GM18508 (cell line): ENCODE data around the gene DHX15.

Experiments
- ATAC-seq: cut with Tn5 transposase; IDR thresholded peaks from one replicate; pipeline ENCODE4 v1.9.1; 2021; ENCODE audit warnings: moderate number of reproducible peaks; ENCODE audit not compliant: insufficient read depth, unreplicated experiment

The DHX15 gene

GRCh38 chr4:24583451-24584210 is 723 bp downstream of the DHX15 start:
- ATAC-seq: no peak

GRCh38 chr4:24582235-24582832 is 2.0 kb downstream of the DHX15 start:
- ATAC-seq: no peak

DNA sequence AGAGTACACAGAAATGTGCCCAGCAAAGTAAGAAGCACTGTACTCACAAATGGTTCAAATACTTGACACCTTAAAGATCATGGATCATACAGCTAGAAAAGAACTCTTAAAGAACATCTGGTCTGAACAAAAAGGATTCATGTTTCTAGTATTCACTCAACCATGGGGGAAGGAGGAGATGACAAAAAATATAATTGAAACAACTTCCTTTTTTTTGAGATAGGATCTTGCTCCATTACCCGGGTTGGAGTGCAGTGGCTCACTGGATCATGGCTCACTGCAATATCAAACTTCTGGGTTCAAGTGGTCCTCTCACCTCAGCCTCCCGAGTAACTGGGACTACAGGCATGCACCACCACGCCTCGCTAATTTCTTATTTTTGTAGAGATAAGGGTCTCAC is 6.0 kb downstream of the DHX15 start:
- no peak for ATAC-seq

GRCh38 chr4:24576276-24576675 is 8.1 kb downstream of the DHX15 start:
- no peak for ATAC-seq

GRCh38 chr4:24574236-24574635 is 10.1 kb downstream of the DHX15 start:
- ATAC-seq: no peak

DNA sequence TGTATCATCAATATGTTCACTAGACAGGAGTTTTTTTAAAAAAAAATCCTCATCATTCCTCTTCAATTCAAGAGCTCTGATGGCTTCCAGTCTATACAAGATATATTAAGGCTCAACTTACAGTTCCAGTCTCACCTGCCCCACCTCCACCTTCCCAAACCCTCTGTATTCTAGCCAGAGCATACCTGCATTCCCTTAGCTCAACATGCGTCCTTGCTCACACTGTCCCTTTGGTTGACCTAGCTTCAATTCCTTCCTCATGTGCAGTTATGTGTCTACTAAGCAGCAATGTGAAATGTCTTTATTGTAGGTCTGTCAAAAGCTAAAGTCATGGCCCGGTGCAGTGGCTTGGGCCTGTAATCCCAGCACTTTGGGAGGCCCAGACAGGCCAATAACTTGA is 10.8 kb downstream of the DHX15 start:
- no peak for ATAC-seq

DNA sequence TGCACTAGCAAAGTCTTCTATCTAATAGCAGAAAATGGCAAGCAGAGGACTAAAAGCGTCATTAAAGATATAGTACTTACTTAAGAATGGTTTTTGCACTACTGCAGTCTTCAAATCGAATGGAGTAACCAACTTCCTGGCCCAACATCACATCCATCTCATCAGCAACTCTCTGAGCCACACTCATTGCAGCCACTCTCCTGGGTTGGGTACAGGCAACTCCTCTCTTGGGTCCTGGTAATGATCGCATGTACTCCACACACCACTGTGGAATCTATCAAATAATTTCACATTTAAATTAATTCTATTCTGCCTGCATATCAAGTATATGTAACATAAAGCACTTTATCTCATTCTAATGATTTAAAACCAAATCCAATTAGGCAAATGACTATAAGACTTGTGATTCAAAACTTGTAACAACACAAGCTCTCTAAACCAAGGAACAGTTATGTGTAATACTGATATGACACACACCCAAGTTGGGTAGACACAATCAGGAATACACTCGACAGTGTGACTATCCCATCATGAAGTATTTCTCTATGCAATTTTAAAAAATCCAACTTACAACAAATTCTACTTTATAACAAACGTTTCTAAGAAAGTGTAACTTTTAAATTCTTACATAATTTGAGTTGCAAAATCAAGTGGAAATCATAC is 13.6 kb downstream of the DHX15 start:
- no peak for ATAC-seq

- ATAC-seq: no peak
These were observed 14.2 kb downstream of the DHX15 start for GRCh38 chr4:24570172-24570571.

- no peak for ATAC-seq
These were observed 14.7 kb downstream of the DHX15 start for GRCh38 chr4:24569662-24570061.

- no peak for ATAC-seq
These were observed 15.9 kb downstream of the DHX15 start for GRCh38 chr4:24568425-24568824.

GRCh38 chr4:24565054-24565453 is 19.3 kb downstream of the DHX15 start:
- no peak for ATAC-seq

- no peak for ATAC-seq
These were observed 19.9 kb downstream of the DHX15 start for GRCh38 chr4:24564488-24564887.

DNA sequence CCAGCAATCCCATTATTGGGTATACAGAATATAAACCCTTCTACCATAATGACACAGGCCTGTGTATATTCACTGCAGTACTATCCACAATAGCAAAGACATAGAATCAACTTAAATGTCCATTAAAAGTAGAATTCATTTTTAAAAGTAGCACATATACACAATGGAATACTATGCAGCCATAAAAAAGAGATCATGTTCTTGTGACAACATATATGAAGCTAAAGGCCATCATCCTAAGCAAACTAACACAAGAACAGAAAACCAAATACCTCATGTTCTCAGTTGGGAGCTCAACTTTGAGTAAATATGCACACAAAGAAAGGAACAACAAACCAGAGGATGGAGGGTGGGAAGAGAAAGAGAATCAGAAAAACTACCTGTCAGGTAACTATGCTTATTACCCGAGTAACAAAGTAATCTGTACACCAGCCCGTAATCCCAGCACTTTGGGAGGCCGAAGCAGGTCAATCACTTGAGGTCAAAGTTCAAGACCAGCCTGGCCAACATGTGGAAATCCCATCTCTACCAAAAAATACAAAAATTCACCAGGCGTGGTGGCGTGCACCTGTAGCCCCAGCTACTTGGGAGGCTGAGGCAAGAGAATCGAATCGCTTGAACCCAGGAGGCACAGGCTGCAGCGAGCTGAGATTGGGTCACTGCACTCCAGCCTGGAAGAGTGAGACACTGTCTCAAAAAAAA is 22.8 kb downstream of the DHX15 start:
- ATAC-seq: no peak

DNA sequence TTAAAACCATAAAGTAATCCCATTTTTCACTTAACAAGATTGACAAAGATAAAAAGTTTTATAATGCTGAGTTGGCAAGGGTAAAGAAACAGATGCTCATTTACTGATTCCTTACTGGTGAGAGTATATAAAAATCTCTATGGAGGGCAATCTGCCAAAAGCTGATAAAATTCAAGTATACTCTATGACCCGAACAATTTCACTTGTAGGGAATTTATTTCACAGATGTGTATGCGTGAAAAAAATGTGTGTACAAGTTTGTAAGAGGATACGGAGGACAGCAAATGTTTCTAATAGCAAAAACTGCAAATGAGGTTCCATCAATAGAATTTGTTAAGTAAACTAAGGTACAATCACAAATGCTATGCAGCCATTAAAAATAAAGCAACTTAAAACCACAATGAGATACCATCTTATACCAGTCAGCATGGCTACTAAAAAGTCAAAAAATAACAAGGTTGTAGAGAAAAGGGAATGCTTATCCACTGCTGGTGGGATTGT is 23.4 kb downstream of the DHX15 start:
- no peak for ATAC-seq

GRCh38 chr4:24559889-24560288 is 24.5 kb downstream of the DHX15 start:
- no peak for ATAC-seq

DNA sequence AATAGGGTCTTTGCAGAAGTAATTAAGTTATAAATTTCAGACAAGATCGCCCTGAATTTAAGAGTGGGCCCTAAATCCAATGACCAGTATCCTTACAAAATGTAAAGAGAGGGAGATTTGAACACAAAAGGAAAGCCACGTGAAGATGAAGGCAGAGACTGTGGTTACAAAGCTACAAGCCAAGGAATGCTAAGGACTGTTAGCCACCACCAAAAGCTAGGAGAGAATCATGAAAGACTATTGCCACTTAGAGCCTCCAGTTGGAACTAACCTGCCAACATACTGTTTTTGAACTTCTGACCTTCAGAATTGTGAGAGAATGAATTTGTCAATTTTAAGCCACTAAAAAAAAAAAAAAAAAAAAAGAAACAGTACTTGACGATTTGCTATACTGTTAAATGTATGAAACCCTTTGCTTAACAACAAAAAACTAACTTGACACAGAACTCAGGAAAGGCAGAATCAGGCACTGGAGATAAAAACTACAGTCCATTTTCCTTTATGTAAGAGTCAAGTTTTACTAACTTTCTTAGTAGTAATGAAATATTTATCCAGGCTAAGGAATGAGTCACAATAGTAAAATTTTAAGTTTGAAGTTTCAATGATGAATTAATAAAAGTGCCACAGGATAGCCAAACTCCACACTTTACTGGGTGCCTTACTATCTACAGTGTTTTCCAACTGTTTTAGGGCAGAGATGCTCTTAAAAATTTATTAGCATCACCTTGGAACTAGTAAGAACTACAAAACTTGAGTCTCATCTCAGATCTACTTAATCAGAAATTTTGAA is 25.1 kb downstream of the DHX15 start:
- ATAC-seq: no peak

DNA sequence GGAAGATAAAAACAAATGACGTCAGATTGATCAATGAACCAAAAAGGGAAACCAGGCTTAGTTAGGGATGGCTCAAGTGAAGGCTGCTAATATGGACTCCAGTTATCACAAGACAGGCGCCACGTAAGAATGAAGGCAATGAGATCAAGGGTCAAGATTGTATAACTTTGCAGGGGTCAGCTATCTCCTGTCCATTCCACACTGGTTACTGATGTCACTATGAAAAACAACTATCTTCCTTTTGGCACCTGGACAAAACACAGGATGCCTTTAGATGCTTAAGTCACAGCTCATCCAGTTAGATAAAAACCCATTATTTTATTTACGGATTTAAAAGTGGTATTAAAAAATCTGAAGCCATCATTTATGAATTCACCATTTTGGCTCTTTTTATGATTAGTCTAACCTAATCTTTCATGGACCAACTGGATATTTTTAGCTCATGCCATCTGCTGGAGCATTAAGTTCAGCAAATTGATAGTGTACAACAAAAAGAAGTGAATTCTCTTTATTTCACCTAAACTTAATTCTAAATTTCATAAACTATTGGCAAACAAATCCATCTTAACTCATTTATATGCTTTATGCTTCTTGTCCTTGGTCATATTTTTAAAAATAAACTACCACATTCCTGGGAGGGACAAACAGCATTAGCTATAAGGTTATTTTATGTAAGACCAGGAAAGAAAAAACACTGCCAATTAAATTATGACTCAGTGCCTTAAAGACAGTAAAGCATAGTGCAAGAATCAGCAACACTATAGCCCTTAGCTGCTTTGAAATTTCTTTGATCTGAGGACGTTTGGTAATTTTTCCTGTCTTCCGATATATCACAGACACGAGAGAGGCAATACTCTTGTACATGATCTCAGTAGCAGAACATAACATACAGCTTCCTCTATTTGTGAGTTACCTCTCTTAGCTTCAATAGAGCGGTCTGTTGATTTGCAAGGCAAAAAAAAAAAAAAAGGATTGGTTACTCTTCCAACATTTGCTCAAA is 27.0 kb downstream of the DHX15 start:
- no peak for ATAC-seq

DNA sequence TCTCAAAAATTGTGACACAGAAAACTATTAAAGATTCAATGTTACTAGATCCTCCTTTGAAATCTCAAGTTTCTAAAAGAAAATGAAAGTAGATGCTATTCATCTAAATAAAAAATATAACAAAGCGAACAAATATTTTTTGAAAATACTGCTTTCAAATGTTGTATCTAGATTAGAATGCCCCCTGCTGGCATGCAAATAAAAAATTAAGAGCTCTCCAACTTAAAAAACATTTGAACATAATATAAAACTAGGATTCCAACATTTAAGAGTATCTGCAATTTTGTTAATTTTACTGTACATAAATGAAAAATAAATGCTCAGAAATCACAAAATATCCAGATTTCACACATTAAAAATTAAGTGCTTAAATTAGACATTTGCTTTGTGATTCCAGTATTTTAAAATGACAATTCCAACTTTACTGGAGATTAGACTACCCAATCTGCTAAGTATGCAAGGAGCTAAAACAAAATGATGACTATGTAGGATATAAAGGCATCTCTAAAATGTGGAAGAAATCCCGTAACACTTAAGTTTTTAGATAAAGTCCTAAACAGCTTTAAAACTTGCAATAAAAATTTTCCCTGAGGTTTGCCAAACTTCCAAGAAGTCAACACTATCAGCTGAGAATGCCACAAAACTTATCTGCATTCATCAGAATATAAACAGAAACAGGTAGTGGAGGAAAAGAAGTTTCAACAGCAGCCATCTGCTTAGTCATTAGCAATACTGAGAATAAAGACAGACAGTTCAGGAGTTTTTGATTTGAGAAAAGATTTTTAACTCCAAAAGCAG is 32.7 kb downstream of the DHX15 start:
- ATAC-seq: no peak
